ENCODE results near the gene VCAN. TPM values are rescaled to one million over a fixed set of nuclear protein-coding genes. Genes with fewer than 3 reads are reported as not detected.
A peak's percentile ranks its signal among the peaks of the same experiment; 100 is the strongest.

The VCAN gene
- total RNA-seq, 2 experiments from 2014 or later = 0.45 TPM; not detected in 1

DNA sequence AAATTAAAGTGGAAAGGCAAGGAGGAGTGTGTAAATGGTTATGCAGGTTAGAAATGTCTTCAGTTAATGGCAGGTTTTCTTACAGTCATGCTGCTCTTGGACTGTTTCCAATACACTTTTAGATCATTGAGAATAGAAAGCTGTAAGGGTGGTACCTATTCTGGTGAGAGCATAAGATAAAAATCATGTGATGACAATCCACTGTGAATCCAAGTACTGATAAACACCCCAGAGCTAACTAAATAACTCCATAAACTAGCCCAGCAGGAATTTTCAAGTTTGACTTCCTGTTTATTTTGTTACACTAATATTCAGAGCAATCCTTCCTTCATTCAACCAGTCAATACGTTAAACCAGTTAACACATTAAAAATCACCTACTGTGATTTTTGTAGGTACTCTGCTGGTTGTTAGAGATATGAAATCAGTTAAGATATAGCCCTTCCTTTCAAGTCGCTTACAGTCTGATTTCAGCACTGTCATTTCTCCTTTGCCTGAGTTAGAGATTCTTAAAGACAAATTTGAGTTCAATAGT lies 22.6 kb downstream of the VCAN start:
- H3K27me3 Mint-ChIP-seq = peaks cover 4% of the 10 kb centered on the region
- H3K9me3 Mint-ChIP-seq (ENCODE audit: low read depth) = no peaks in the 10 kb centered on the region
- H3K27ac Mint-ChIP-seq = no peak overlapping the region
- ATAC-seq = no peak
- H3K36me3 Mint-ChIP-seq = no peaks in the 10 kb centered on the region
- no peak for DNase-seq
- H3K4me3 Mint-ChIP-seq = no peak overlapping the region
- peaks cover 4% of the 10 kb centered on the region for H3K4me1 Mint-ChIP-seq
- CTCF ChIA-PET = interaction anchor here (0.6 kb wide), 1 partner anchor 50 kb away, joined by 3 read pairs; no protein-coding TSS in a partner anchor

DNA sequence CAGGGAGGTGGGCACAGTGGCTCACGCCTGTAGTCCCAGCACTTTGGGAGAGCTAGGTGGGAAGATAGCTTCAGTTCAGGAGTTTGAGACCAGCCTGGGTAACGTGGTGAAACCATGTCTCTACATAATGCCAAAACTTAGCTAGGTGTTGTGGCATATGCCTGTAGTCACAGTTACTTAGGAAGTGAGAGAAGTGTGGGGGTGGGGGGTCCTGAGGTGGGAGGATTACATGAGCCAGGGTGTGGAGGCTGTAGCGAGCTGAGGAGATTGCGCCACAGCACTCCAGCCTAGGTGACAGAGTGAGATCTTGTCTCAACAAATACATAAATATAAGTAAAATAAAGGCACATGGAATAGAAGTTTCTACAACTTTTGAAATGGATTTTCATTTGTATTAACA lies 23.1 kb downstream of the VCAN start:
- no peak for ATAC-seq
- no peaks in the 10 kb centered on the region for H3K36me3 Mint-ChIP-seq
- no peaks in the 10 kb centered on the region for H3K9me3 Mint-ChIP-seq (ENCODE audit: low read depth)
- H3K4me1 Mint-ChIP-seq = peaks cover 4% of the 10 kb centered on the region
- H3K27ac Mint-ChIP-seq = no peak overlapping the region
- peaks cover 4% of the 10 kb centered on the region for H3K27me3 Mint-ChIP-seq
- no peak for DNase-seq
- CTCF ChIA-PET = interaction anchor here (0.6 kb wide), 1 partner anchor 49 kb away, joined by 3 read pairs; no protein-coding TSS in a partner anchor
- no peak overlapping the region for H3K4me3 Mint-ChIP-seq

DNA sequence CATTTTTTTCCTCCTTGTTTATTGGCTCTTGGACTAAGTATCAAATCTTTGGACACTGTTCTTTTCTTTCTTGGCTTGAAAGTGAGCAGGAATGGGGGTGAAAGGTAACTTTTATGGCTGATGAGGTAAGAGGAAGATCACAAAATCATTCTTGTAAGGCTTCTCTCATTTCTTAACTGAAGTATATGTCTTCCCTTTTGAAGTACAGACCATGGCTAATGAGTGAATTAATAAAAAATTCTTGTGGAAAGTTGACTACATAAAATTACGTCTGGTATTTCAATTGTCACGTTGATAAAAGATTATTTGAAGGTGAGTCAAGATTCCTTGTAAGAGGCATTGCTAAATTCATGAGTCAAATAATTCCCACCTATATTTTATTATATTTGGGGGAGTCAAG lies 25.1 kb downstream of the VCAN start:
- CTCF ChIA-PET = no interaction called here

DNA sequence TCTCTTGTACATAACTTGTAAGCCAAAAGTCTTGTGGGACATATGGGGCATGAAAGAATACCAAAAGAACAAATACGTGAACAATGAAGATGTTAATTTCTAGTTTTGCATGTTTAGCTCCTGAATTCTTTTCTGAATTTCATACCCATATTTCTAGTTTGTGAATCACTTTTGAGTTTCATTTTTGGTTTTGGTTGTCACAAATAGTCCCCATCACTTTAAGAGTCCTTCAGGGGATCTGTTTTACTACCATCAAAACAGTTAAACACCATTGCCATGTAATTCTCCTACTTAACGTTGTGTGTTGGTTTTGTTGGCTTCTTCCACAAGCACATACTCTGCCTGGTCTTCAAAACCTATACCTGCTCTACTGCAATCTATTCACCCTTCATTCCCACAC lies 27.0 kb downstream of the VCAN start:
- H3K27me3 Mint-ChIP-seq = peaks cover 21% of the 10 kb centered on the region
- no peaks in the 10 kb centered on the region for H3K9me3 Mint-ChIP-seq (ENCODE audit: low read depth)
- H3K4me1 Mint-ChIP-seq = peaks cover 4% of the 10 kb centered on the region
- no peaks in the 10 kb centered on the region for H3K36me3 Mint-ChIP-seq
- no peak for ATAC-seq
- H3K27ac Mint-ChIP-seq = no peak overlapping the region
- DNase-seq = no peak
- H3K4me3 Mint-ChIP-seq = no peak overlapping the region
- CTCF ChIA-PET = no interaction called here

More for the DNA sequence above, 25.1 kb downstream of the VCAN start:
- Mint-ChIP-seq H3K4me3 (no peak overlapping the region), H3K36me3 (no peaks in the 10 kb centered on the region), H3K27ac (no peak overlapping the region), H3K27me3 (peaks cover 13% of the 10 kb centered on the region), H3K9me3 (ENCODE audit: low read depth) (no peaks in the 10 kb centered on the region), H3K4me1 (peaks cover 4% of the 10 kb centered on the region)
- DNase-seq (no peak), ATAC-seq (no peak)

DNA sequence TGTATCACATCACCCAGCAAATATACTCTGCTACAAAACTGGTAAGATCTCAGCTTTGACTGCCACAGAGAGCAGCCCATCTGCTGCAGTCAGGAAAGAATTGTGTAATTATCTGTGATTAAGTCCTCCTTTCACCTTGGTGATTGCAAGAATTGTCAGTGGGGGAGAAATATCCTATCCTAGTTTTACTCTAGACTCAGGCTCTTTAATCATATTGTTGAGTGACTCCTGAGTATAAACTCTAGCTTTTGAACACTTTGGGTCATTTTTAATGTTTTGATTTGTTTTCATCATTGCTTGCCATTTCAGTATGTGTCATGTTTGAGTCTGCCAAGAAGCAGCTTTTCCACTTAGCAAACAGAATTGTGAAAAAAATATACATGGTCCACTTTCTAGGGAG lies 32.1 kb downstream of the VCAN start:
- Mint-ChIP-seq H3K4me1 (peaks cover 4% of the 10 kb centered on the region), H3K27me3 (peaks cover 23% of the 10 kb centered on the region), H3K27ac (no peak overlapping the region), H3K36me3 (no peaks in the 10 kb centered on the region), H3K9me3 (ENCODE audit: low read depth) (no peaks in the 10 kb centered on the region), H3K4me3 (no peak overlapping the region)
- no peak for ATAC-seq
- DNase-seq = no peak
- CTCF ChIA-PET = no interaction called here

DNA sequence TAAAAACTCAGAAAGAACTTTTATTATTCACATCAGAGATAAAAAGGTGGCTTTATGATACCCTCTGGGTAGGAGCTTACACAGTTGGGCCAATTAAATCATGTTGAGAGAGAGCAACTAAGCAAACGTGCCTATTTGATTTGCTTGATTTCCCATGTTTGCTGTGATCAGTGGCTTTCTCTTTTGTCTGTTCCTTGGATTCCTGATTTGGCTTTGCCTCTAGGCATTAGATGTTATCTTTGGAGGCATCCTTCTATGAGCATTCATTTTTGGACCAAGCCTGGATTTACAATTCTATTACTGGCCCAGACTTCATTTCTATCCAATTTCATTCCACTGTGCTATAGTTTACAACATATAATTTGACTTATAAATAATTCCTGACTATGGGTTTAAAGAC lies 35.9 kb downstream of the VCAN start:
- H3K4me3 Mint-ChIP-seq = no peak overlapping the region
- H3K27me3 Mint-ChIP-seq = peaks cover 6% of the 10 kb centered on the region
- no peaks in the 10 kb centered on the region for H3K36me3 Mint-ChIP-seq
- no peak for DNase-seq
- no peak for ATAC-seq
- H3K27ac Mint-ChIP-seq = no peak overlapping the region
- H3K4me1 Mint-ChIP-seq = peaks cover 8% of the 10 kb centered on the region
- H3K9me3 Mint-ChIP-seq (ENCODE audit: low read depth) = no peaks in the 10 kb centered on the region
- CTCF ChIA-PET = no interaction called here

DNA sequence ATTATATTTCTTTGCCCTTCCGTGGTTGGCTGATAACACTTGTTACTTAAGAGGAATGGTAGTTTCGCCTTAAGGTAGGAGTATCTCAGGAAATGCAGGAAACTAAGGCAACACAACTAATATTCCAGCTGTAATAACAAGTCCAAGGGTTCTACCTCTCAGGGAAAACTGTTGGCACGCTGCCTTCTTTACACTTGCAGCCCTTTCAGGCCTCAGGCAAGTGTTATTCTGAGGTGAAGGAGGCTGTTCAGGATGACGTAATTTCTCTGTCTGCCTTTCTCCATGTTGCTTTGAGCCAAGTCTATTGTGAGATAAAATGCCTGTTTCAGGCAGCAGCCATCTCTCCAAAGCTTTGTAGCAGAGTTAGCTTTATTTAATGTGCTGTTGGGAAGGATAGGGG lies 38.0 kb downstream of the VCAN start:
- no peak overlapping the region for H3K27ac Mint-ChIP-seq
- DNase-seq (no peak), ATAC-seq (no peak)
- no peaks in the 10 kb centered on the region for H3K36me3 Mint-ChIP-seq
- H3K9me3 Mint-ChIP-seq (ENCODE audit: low read depth) = no peaks in the 10 kb centered on the region
- H3K4me1 Mint-ChIP-seq = peaks cover 8% of the 10 kb centered on the region
- CTCF ChIA-PET = no interaction called here
- peaks cover 6% of the 10 kb centered on the region for H3K27me3 Mint-ChIP-seq
- no peak overlapping the region for H3K4me3 Mint-ChIP-seq

DNA sequence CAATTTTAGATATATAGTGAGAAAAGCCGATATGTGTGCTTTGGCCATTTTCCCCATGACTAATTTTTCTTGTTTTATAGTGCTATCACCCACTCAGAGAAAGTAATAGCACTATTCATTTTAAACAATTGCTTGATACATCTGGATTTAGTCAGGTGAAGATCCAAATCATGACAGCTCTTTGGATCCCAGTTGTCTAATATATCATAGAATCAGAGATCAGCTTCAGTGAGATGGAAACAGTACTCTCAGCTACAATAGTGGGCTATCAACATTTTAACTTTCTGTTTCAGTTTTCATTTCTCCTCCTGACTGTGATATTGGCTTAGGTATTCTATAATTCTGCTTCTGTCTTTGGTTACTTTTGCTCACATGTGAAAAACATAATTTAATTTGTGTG lies 38.7 kb downstream of the VCAN start:
- Mint-ChIP-seq H3K9me3 (ENCODE audit: low read depth) (no peaks in the 10 kb centered on the region), H3K4me1 (peaks cover 8% of the 10 kb centered on the region), H3K36me3 (no peaks in the 10 kb centered on the region), H3K27ac (no peak overlapping the region), H3K4me3 (no peak overlapping the region), H3K27me3 (peaks cover 6% of the 10 kb centered on the region)
- DNase-seq (no peak), ATAC-seq (peak; percentile 27)
- CTCF ChIA-PET = no interaction called here

DNA sequence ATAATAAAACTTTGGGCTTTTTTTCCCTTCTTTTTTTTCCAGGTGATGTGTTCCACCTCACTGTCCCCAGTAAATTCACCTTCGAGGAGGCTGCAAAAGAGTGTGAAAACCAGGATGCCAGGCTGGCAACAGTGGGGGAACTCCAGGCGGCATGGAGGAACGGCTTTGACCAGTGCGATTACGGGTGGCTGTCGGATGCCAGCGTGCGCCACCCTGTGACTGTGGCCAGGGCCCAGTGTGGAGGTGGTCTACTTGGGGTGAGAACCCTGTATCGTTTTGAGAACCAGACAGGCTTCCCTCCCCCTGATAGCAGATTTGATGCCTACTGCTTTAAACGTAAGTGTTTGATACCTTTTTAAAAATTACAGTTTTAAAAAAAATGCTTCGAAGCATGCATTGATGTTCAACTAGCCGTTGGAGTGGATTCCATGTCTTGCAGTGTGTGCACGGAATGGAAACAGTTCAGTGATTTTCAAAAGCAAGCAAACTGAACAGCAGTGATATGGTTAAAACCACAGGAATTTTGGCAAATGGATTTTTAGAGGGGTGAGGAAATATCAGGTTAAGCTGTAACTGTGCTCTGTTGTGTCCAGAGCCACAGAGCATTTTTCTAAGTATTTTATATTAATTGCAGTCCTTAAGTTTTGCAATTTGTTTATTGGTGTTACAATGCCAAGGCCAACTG lies 40.7 kb downstream of the VCAN start:
- Mint-ChIP-seq H3K27ac (no peak overlapping the region), H3K4me1 (peaks cover 8% of the 10 kb centered on the region), H3K4me3 (no peak overlapping the region), H3K27me3 (peaks cover 13% of the 10 kb centered on the region), H3K9me3 (ENCODE audit: low read depth) (no peaks in the 10 kb centered on the region), H3K36me3 (no peaks in the 10 kb centered on the region)
- DNase-seq = no peak
- CTCF ChIA-PET = no interaction called here
- no peak for ATAC-seq

DNA sequence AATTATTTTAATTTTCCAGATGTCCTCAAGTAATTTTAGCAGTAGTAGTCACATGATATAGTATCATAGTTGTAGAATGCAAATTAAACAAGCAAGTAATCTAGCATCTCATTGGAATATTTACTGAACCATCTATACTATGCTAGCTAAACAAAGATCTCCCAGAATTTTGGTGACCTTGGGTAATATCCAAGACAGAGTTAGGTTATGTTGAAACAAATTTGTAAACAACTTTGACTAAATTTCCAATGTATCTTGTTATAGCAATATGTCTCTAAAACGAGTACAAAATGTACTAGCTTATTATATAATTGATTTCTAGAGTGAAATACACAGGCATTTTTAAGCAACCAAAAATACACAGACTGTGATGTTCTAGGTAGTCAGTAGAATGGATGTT lies 41.5 kb downstream of the VCAN start:
- H3K4me1 Mint-ChIP-seq = peaks cover 8% of the 10 kb centered on the region
- no peak for ATAC-seq
- CTCF ChIA-PET = no interaction called here
- DNase-seq = no peak
- no peaks in the 10 kb centered on the region for H3K36me3 Mint-ChIP-seq
- H3K27me3 Mint-ChIP-seq = peaks cover 11% of the 10 kb centered on the region
- H3K4me3 Mint-ChIP-seq = no peak overlapping the region
- H3K27ac Mint-ChIP-seq = no peak overlapping the region
- H3K9me3 Mint-ChIP-seq (ENCODE audit: low read depth) = no peaks in the 10 kb centered on the region

DNA sequence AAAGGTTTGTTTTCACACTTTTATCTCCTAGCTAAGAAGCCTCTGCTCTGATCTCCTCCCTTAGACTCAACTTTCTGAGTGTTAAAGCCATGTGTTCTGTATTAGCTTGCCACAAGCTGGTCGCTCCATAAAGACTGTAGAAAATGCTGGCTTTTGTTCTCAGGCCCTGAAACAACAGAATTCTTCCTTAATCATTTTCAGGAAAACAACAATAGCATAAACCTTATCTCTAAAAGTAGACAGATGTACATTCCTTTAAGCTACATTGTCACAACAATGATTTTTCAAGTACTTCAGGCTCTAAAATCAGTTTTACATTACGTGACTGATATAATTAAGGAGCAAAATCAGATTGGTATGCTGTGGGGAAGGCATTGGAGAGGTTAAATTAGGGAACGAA lies 41.9 kb downstream of the VCAN start:
- H3K27ac Mint-ChIP-seq = no peak overlapping the region
- CTCF ChIA-PET = no interaction called here
- no peaks in the 10 kb centered on the region for H3K9me3 Mint-ChIP-seq (ENCODE audit: low read depth)
- no peaks in the 10 kb centered on the region for H3K36me3 Mint-ChIP-seq
- peaks cover 8% of the 10 kb centered on the region for H3K4me1 Mint-ChIP-seq
- DNase-seq (no peak), ATAC-seq (no peak)
- H3K4me3 Mint-ChIP-seq = no peak overlapping the region
- peaks cover 14% of the 10 kb centered on the region for H3K27me3 Mint-ChIP-seq

DNA sequence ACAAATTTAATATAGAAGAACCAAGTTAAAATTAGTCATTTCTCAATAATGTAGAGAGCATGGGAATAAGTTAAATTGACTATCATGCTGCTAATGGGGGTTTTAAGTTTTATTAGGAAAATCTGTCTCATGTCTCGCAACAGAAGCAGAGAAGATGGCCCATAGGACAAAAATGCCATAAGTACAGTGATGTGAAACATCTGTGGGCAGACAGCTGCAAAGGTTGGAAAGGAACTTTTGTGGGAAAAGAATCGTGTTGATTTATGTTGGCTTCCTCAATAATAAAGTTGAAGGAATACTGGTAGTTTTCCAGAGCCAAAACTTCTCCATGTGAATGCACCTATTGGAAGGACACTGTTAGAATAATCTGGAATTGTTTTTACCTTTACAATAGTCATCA lies 44.8 kb downstream of the VCAN start:
- no peaks in the 10 kb centered on the region for H3K36me3 Mint-ChIP-seq
- no peaks in the 10 kb centered on the region for H3K9me3 Mint-ChIP-seq (ENCODE audit: low read depth)
- no peak for ATAC-seq
- CTCF ChIA-PET = no interaction called here
- H3K4me3 Mint-ChIP-seq = no peak overlapping the region
- H3K27me3 Mint-ChIP-seq = peaks cover 20% of the 10 kb centered on the region
- no peaks in the 10 kb centered on the region for H3K4me1 Mint-ChIP-seq
- no peak for DNase-seq
- H3K27ac Mint-ChIP-seq = no peak overlapping the region

DNA sequence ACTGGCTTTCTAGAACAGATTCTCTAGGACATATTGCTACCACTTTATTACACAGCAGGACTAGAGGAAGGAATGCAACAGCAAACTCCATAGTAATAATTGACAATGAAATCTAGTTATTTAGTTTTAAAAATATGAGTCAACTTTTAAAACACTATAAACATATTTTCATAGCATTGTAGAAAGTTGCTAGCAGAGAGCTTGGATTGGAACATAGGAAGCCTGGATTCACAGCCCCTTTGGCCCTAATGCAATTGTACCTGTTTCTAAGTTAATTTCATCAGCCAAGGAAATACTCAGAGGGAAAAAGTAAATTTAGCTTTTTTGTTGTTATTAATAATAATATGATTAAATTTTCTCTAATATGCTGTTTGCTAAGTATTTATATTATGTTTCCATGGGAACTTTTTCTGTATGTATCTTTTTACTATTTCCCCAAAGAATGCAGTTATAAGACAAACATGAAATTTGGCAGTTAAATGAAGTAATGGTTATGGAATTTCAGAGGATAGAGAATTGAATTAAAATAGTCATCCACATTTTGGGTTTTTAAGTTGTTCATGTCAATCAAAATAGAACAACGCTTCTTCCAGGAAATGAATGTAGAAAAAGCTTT lies 45.6 kb downstream of the VCAN start:
- Mint-ChIP-seq H3K36me3 (no peaks in the 10 kb centered on the region), H3K4me3 (no peak overlapping the region), H3K27ac (no peak overlapping the region), H3K27me3 (peaks cover 22% of the 10 kb centered on the region), H3K4me1 (no peaks in the 10 kb centered on the region), H3K9me3 (ENCODE audit: low read depth) (no peaks in the 10 kb centered on the region)
- no peak for DNase-seq
- CTCF ChIA-PET = no interaction called here
- no peak for ATAC-seq

DNA sequence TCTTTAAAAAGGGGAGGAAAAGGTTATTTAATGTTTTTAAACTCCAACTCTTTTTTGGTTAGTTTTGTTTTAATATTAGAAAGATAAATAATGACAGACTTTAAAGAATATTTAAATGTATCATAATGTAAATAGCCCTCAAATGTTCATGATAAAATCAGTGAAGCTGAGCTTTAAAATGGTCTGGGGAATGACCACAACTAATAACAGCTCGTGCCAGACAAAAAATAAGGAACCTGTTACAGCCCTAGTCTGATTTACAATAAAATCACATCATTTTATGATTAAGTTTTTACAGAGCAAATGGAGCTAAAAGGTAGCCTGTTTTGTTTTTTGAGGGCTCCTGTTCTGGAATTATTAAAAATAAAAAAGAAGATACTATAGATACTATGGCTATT lies 46.1 kb downstream of the VCAN start:
- no peak overlapping the region for H3K4me3 Mint-ChIP-seq
- CTCF ChIA-PET = no interaction called here

More for the DNA sequence above, 46.1 kb downstream of the VCAN start:
- Mint-ChIP-seq H3K4me1 (no peaks in the 10 kb centered on the region), H3K9me3 (ENCODE audit: low read depth) (no peaks in the 10 kb centered on the region), H3K36me3 (no peaks in the 10 kb centered on the region), H3K27me3 (peaks cover 21% of the 10 kb centered on the region), H3K27ac (no peak overlapping the region)
- DNase-seq (no peak), ATAC-seq (no peak)
